Uterus (tissue), 2 donors: ENCODE measurements around the gene SEPHS2.

ENCODE experiments used
- POLR2A ChIP-seq, 2 donors: fragments of 450-650 bp; IDR thresholded peaks; one replicate each; pipeline ENCODE4 v1.6.1; 2016; ENCODE audit warnings: antibody characterized with exemption in 2 of 2, mild to moderate bottlenecking in 1 of 2, moderate library complexity in 1 of 2
- TF ChIP-seq, protein P1 (sequence below), 4 experiments: fragments of 200-600 bp in 2 of 4; fragments of 450-650 bp in 2 of 4; sonication (generic) in 2 of 4; IDR thresholded peaks; one replicate each; pipeline ENCODE4 v1.5.1; 2016 to 2019; ENCODE audit warnings: antibody characterized with exemption in 4 of 4, mild to moderate bottlenecking in 2 of 4, moderate library complexity in 1 of 4

DNA sequence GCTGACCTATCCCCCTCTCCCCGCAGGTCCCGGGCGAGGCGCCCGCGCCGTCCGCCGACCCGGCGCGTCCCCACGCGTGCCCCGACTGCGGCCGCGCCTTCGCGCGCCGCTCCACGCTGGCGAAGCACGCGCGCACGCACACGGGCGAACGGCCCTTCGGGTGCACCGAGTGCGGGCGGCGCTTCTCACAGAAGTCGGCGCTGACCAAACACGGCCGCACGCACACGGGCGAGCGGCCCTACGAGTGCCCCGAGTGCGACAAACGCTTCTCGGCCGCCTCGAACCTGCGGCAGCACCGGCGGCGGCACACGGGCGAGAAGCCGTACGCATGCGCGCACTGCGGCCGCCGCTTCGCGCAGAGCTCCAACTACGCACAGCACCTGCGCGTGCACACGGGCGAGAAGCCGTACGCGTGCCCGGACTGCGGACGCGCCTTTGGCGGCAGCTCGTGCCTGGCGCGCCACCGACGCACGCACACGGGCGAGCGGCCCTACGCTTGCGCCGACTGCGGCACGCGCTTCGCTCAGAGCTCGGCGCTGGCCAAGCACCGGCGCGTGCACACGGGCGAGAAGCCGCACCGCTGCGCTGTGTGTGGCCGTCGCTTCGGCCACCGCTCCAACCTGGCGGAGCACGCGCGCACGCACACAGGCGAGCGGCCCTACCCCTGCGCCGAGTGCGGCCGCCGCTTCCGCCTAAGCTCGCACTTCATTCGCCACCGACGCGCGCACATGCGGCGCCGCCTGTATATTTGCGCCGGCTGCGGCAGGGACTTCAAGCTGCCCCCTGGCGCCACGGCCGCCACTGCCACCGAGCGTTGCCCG lies 27.9 kb downstream of the SEPHS2 start:
- TF ChIP-seq, protein P1, sequence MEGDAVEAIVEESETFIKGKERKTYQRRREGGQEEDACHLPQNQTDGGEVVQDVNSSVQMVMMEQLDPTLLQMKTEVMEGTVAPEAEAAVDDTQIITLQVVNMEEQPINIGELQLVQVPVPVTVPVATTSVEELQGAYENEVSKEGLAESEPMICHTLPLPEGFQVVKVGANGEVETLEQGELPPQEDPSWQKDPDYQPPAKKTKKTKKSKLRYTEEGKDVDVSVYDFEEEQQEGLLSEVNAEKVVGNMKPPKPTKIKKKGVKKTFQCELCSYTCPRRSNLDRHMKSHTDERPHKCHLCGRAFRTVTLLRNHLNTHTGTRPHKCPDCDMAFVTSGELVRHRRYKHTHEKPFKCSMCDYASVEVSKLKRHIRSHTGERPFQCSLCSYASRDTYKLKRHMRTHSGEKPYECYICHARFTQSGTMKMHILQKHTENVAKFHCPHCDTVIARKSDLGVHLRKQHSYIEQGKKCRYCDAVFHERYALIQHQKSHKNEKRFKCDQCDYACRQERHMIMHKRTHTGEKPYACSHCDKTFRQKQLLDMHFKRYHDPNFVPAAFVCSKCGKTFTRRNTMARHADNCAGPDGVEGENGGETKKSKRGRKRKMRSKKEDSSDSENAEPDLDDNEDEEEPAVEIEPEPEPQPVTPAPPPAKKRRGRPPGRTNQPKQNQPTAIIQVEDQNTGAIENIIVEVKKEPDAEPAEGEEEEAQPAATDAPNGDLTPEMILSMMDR (IDR thresholded peaks at IDR 0.05) = peak in 1 of 4 experiments; percentile 10
- TF ChIP-seq POLR2A (IDR thresholded peaks at IDR 0.05) = no peak
